HCT116 (cell line): ENCODE data around the gene CXorf51A. TPM values are rescaled to one million over a fixed set of nuclear protein-coding genes. Genes with fewer than 3 reads are reported as not detected.

Experiments used
- ATAC-seq: fragments of 200-7000 bp; cut with Tn5 transposase; 2 replicates; pipeline ENCODE4 v1.9.1; 2020; ENCODE audit warnings: mild to moderate bottlenecking, moderate library complexity
- BruUV-seq: library from RNA; stranded (reverse); fragments of 400-500 nt; replicated peaks from 2 replicates; lab custom pipeline; 2021; lab: Mats Ljungman, UMichigan
- CTCF ChIA-PET: fragments of 300-600 bp; sonication (Branson Sonifier 250); formaldehyde crosslinking; loops from one replicate; lab custom pipeline; 2021; ENCODE audit warnings: antibody characterized with exemption; lab: Charles Lee
- POLR2A ChIA-PET: fragments of 300-600, 350-600 bp; sonication (Branson Sonifier 250); formaldehyde crosslinking; loops from one replicate; lab custom pipeline; 2021; ENCODE audit warnings: antibody characterized with exemption; lab: Charles Lee
- RAD21 ChIA-PET, 2 experiments: fragments of 300-600 bp; sonication (Branson Sonifier 250); formaldehyde crosslinking; loops; one replicate each; lab custom pipeline; 2023; ENCODE audit warnings: low total read pairs in 2 of 2; ENCODE audit not compliant: uncharacterized antibody in 2 of 2, unreplicated experiment in 2 of 2, low non-redundant PET in 1 of 2; lab: Charles Lee
- DNase-seq: peaks from one replicate; pipeline ENCODE4 v3.0.0-alpha.2; 2010; ENCODE audit warnings: low read depth, low spot score
- H2AFZ ChIP-seq: fragments of 200-600 bp; shearing (Covaris generic), sonication (generic); 2 replicates; pipeline ENCODE4 v1.6.1; 2017; ENCODE audit warnings: low read depth, mixed run types, mixed read lengths, antibody characterized with exemption, low read length; ENCODE audit not compliant: poor library complexity, severe bottlenecking
- H3K27ac ChIP-seq: 2 replicates; pipeline ENCODE4 v1.5.1; 2012; ENCODE audit warnings: low read depth, low read length
- H3K27me3 ChIP-seq: fragments of 200-600 bp; sonication (generic); 2 replicates; pipeline ENCODE4 v1.6.1; 2016; ENCODE audit warnings: mixed run types, low read length, mixed read lengths; ENCODE audit not compliant: insufficient read depth
- H3K36me3 ChIP-seq, 2 experiments: fragments of 200-500 bp in 1 of 2; fragments of 200-600 bp in 1 of 2; sonication (Bioruptor generic) in 1 of 2; sonication (generic) in 1 of 2; 2 replicates each; pipeline versions ENCODE4 v1.5.1 to v1.6.1; 2014 to 2016; ENCODE audit warnings: low read length in 2 of 2, inconsistent platforms in 1 of 2, mixed read lengths in 1 of 2, mixed run types in 1 of 2; ENCODE audit not compliant: insufficient read depth in 2 of 2, control insufficient read depth in 1 of 2
- H3K4me1 ChIP-seq, 2 experiments: fragments of 200-600 bp in 1 of 2; sonication (generic) in 1 of 2; 2 replicates each; pipeline versions ENCODE4 v1.5.1 to v1.6.1; 2012 to 2017; ENCODE audit warnings: low read length in 2 of 2, inconsistent platforms in 1 of 2, mild to moderate bottlenecking in 1 of 2, mixed read lengths in 1 of 2, mixed run types in 1 of 2, moderate library complexity in 1 of 2; ENCODE audit not compliant: insufficient read depth in 2 of 2, control insufficient read depth in 1 of 2
- H3K4me2 ChIP-seq: fragments of 200-600 bp; sonication (generic); 2 replicates; pipeline ENCODE4 v1.6.1; 2017; ENCODE audit warnings: mixed run types, low read length, mixed read lengths
- H3K4me3 ChIP-seq, 2 experiments: fragments of 200-600 bp in 1 of 2; sonication (generic) in 1 of 2; replicated peaks in 1 of 2; 2 replicates each; pipeline ENCODE4 v1.5.1; 2011 to 2016; ENCODE audit warnings: low read length in 2 of 2, control low read depth in 1 of 2, low read depth in 1 of 2, mild to moderate bottlenecking in 1 of 2, mixed read lengths in 1 of 2, mixed run types in 1 of 2
- H3K79me2 ChIP-seq: fragments of 200-600 bp; sonication (generic); 2 replicates; pipeline ENCODE4 v1.6.1; 2017; ENCODE audit warnings: mild to moderate bottlenecking, mixed run types, low read length, moderate library complexity, mixed read lengths; ENCODE audit not compliant: insufficient read depth
- H3K9ac ChIP-seq: fragments of 200-600 bp; sonication (generic); 2 replicates; pipeline ENCODE4 v1.6.1; 2016; ENCODE audit warnings: low read length, mixed read lengths
- H3K9me2 ChIP-seq: fragments of 200-600 bp; sonication (generic), shearing (Covaris generic); 2 replicates; pipeline ENCODE4 v1.6.1; 2017; ENCODE audit warnings: mixed run types, mild to moderate bottlenecking, moderate library complexity; ENCODE audit not compliant: insufficient read depth
- H3K9me3 ChIP-seq, 2 experiments: fragments of 200-500 bp in 1 of 2; fragments of 200-600 bp in 1 of 2; sonication (Bioruptor generic) in 1 of 2; sonication (generic) in 1 of 2; 2 replicates each; pipeline ENCODE4 v1.6.1; 2014 to 2017; ENCODE audit warnings: low read length in 2 of 2, mixed read lengths in 2 of 2, inconsistent platforms in 1 of 2, low read depth in 1 of 2, mild to moderate bottlenecking in 1 of 2, mixed run types in 1 of 2, moderate library complexity in 1 of 2; ENCODE audit not compliant: control insufficient read depth in 1 of 2, insufficient read depth in 1 of 2
- H4K20me1 ChIP-seq: fragments of 200-600 bp; sonication (generic), shearing (Covaris generic); 2 replicates; pipeline ENCODE4 v1.6.1; 2017; ENCODE audit warnings: mixed run types, mild to moderate bottlenecking, moderate library complexity; ENCODE audit not compliant: insufficient read depth
- CBX3 ChIP-seq: IDR thresholded peaks from 2 replicates; pipeline ENCODE4 v1.6.1; 2012; ENCODE audit warnings: low read depth
- EGR1 ChIP-seq: IDR thresholded peaks from 2 replicates; pipeline ENCODE4 v1.6.1; 2012; ENCODE audit warnings: low read depth
- EZH2 ChIP-seq: fragments of 200-600 bp; sonication (generic); IDR thresholded peaks from 2 replicates; pipeline ENCODE4 v1.6.1; 2017; ENCODE audit warnings: antibody characterized with exemption, mixed run types
- EZH2phosphoT487 ChIP-seq: fragments of 200-600 bp; IDR thresholded peaks from 2 replicates; pipeline ENCODE4 v1.6.1; 2018; ENCODE audit warnings: antibody characterized with exemption, borderline replicate concordance
- FOSL1 ChIP-seq: IDR thresholded peaks from 2 replicates; pipeline ENCODE4 v1.6.1; 2012; ENCODE audit warnings: low read depth
- MAX ChIP-seq: IDR thresholded peaks from 2 replicates; pipeline ENCODE4 v1.6.1; 2012
- POLR2A ChIP-seq: IDR thresholded peaks from 2 replicates; pipeline ENCODE4 v1.7.0; 2011; ENCODE audit warnings: borderline replicate concordance; ENCODE audit not compliant: insufficient read depth, insufficient read length; ENCODE audit errors: extremely low read depth
- REST ChIP-seq: IDR thresholded peaks from 2 replicates; pipeline ENCODE4 v1.6.1; 2012; ENCODE audit warnings: low read depth
- SIN3A ChIP-seq: IDR thresholded peaks from 2 replicates; pipeline ENCODE4 v1.6.1; 2012; ENCODE audit warnings: low read depth
- SP1 ChIP-seq: IDR thresholded peaks from 2 replicates; pipeline ENCODE4 v1.6.1; 2012; ENCODE audit warnings: low read depth
- SRF ChIP-seq: IDR thresholded peaks from 2 replicates; pipeline ENCODE4 v1.6.1; 2012; ENCODE audit warnings: low read depth
- TCF7L2 ChIP-seq: IDR thresholded peaks from 2 replicates; pipeline ENCODE4 v1.7.0; 2011; ENCODE audit warnings: borderline replicate concordance, inconsistent platforms; ENCODE audit not compliant: insufficient read depth, insufficient read length; ENCODE audit errors: extremely low read depth
- YY1 ChIP-seq: IDR thresholded peaks from 2 replicates; pipeline ENCODE4 v1.6.1; 2011; ENCODE audit warnings: low read length, low read depth, moderate library complexity, mild to moderate bottlenecking; ENCODE audit not compliant: insufficient replicate concordance; ENCODE audit errors: extremely low read depth
- ZBTB33 ChIP-seq: IDR thresholded peaks from 2 replicates; pipeline ENCODE4 v1.6.1; 2011; ENCODE audit warnings: mild to moderate bottlenecking, low read length, moderate library complexity; ENCODE audit not compliant: insufficient replicate concordance; ENCODE audit errors: extremely low read depth
- ZFX ChIP-seq: fragments of 450-650 bp; IDR thresholded peaks from 2 replicates; pipeline ENCODE4 v1.6.1; 2017
- ZNF274 ChIP-seq: fragments of 200-500 bp; sonication (Bioruptor generic); IDR thresholded peaks from 2 replicates; pipeline ENCODE4 v1.6.1; 2014; ENCODE audit warnings: mild to moderate bottlenecking, low read depth, low read length, inconsistent platforms
- intact Hi-C: fragments of 100-400 bp; cut with micrococcal nuclease; formaldehyde crosslinking; loops from 2 replicates; pipeline ENCODE4 v1.10.0; 2022
- total RNA-seq: library from RNA; stranded (reverse); gene quantifications from one replicate; pipeline ENCODE4 v1.2.1, GENCODE V29; 2021; ENCODE audit not compliant: unreplicated experiment

Gene CXorf51A
- total RNA-seq, 1 experiment from 2014 or later, result not detected

- Histone ChIP-seq H4K20me1 (no peaks in the 10 kb centered on the region), H3K36me3 (no peaks in the 10 kb centered on the region), H3K79me2 (no peaks in the 10 kb centered on the region), H3K4me2 (no peak overlapping the region), H3K4me1 (no peaks in the 10 kb centered on the region), H3K9me2 (no peaks in the 10 kb centered on the region), H3K27ac (no peak overlapping the region), H3K27me3 (no peaks in the 10 kb centered on the region), H3K9me3 (peaks cover 0 to 4% of the 10 kb centered on the region in 2 experiments; a peak in 1 of 4 replicates), H3K4me3 (no peak overlapping the region), H3K9ac (no peak overlapping the region), H2AFZ (no peak overlapping the region)
- ChIA-PET RAD21 (no interaction called here), CTCF (no interaction called here), POLR2A (no interaction called here)
- no TSS peak for BruUV-seq
- DNase-seq (no peak), ATAC-seq (no peak)
- intact Hi-C loops, result no loop called here
- TF ChIP-seq TCF7L2 (no peak), ZNF274 (no peak), MAX (no peak), SP1 (no peak), EZH2 (no peak)
Observed at GRCh38 chrX:146854281-146854680, 39.7 kb upstream of the CXorf51A start.

GRCh38 chrX:146831994-146832393, 17.4 kb upstream of the CXorf51A start:
- CTCF ChIA-PET, result no interaction called here
- intact Hi-C loops, result no loop called here
- Histone ChIP-seq H3K79me2 (no peaks in the 10 kb centered on the region), H2AFZ (no peak overlapping the region), H4K20me1 (no peaks in the 10 kb centered on the region), H3K9ac (no peak overlapping the region), H3K4me3 (no peak overlapping the region), H3K9me3 (no peaks in the 10 kb centered on the region), H3K36me3 (no peaks in the 10 kb centered on the region), H3K9me2 (no peaks in the 10 kb centered on the region), H3K27ac (no peak overlapping the region), H3K27me3 (no peaks in the 10 kb centered on the region), H3K4me2 (no peak overlapping the region), H3K4me1 (no peaks in the 10 kb centered on the region)
- RAD21 ChIA-PET, result no interaction called here
- TF ChIP-seq YY1 (no peak), CBX3 (no peak), REST (no peak), ZFX (no peak), POLR2A (no peak), SP1 (no peak), ZBTB33 (no peak), EZH2phosphoT487 (no peak), SIN3A (no peak), TCF7L2 (no peak), MAX (no peak), EGR1 (no peak), FOSL1 (no peak), SRF (no peak)
- no TSS peak for BruUV-seq
- no peak for DNase-seq
- POLR2A ChIA-PET, result no interaction called here
- ATAC-seq, result no peak
